SK-N-MC (cell line): ENCODE data around the gene TAOK2.
A peak's percentile ranks its signal among the peaks of the same experiment; 100 is the strongest.

Experiments
- DNase-seq: peaks from one replicate; pipeline ENCODE4 v3.0.0-alpha.2; 2011; ENCODE audit warnings: low read depth, low spot score
- H3K27ac ChIP-seq: fragments of 200-600 bp; sonication (generic); 2 replicates; pipeline ENCODE4 v1.5.1; 2016; ENCODE audit warnings: mixed run types
- H3K36me3 ChIP-seq: fragments of 200-600 bp; sonication (generic); 2 replicates; pipeline ENCODE4 v1.6.1; 2017; ENCODE audit warnings: antibody characterized with exemption, low read length, mixed read lengths; ENCODE audit not compliant: insufficient read depth
- H3K4me3 ChIP-seq: fragments of 200-600 bp; sonication (generic); 2 replicates; pipeline ENCODE4 v1.5.1; 2016
- H3K9ac ChIP-seq: fragments of 200-600 bp; sonication (generic); 2 replicates; pipeline ENCODE4 v1.8.0; 2017; ENCODE audit warnings: mixed run types, mixed read lengths; ENCODE audit not compliant: insufficient read length
- H3K9me3 ChIP-seq: fragments of 200-600 bp; sonication (generic); 2 replicates; pipeline ENCODE4 v1.6.1; 2017; ENCODE audit warnings: low read depth, mild to moderate bottlenecking, antibody characterized with exemption, low read length, moderate library complexity, mixed read lengths
- EZH2 ChIP-seq: fragments of 200-600 bp; sonication (generic); IDR thresholded peaks from one replicate; pipeline ENCODE4 v1.6.1; 2017; ENCODE audit warnings: antibody characterized with exemption
- FOXP2 ChIP-seq: optimal IDR thresholded peaks from 2 replicates; pipeline ENCODE3; 2011; ENCODE audit warnings: mild to moderate bottlenecking, moderate library complexity; ENCODE audit not compliant: insufficient read depth; ENCODE audit errors: extremely low read length, control extremely low read depth
- POLR2AphosphoS5 ChIP-seq: IDR thresholded peaks from 2 replicates; pipeline ENCODE4 v1.6.1; 2012; ENCODE audit warnings: mild to moderate bottlenecking, low read depth, low read length, borderline replicate concordance

Gene TAOK2

GRCh38 chr16:29988346-29989075 is 14.8 kb downstream of the TAOK2 start:
- Histone ChIP-seq H3K4me3 (no peak overlapping the region), H3K36me3 (peaks cover 79% of the 10 kb centered on the region), H3K27ac (no peak overlapping the region), H3K9me3 (no peaks in the 10 kb centered on the region), H3K9ac (no peak overlapping the region)
- no peak for DNase-seq
- no peak for TF ChIP-seq FOXP2

GRCh38 chr16:29989111-29989858 is 15.6 kb downstream of the TAOK2 start:
- H3K36me3 ChIP-seq: peaks cover 71% of the 10 kb centered on the region
- H3K9ac ChIP-seq: no peak overlapping the region
- H3K9me3 ChIP-seq: no peaks in the 10 kb centered on the region
- no peak overlapping the region for H3K27ac ChIP-seq
- TF ChIP-seq FOXP2: no peak
- no peak for TF ChIP-seq EZH2
- TF ChIP-seq POLR2AphosphoS5: no peak; the same call in 1 of the 2 replicates
- H3K4me3 ChIP-seq: no peak overlapping the region
- no peak for DNase-seq

- peaks cover 64% of the 10 kb centered on the region for H3K36me3 ChIP-seq
- H3K27ac ChIP-seq: no peak overlapping the region
- H3K9ac ChIP-seq: no peak overlapping the region
- TF ChIP-seq FOXP2: no peak
- no peak for DNase-seq
- no peak overlapping the region for H3K4me3 ChIP-seq
- H3K9me3 ChIP-seq: no peaks in the 10 kb centered on the region
Observed at GRCh38 chr16:29990034-29990433, 16.4 kb downstream of the TAOK2 start.

GRCh38 chr16:29990883-29991570 is 17.4 kb downstream of the TAOK2 start:
- no peak for DNase-seq
- no peak overlapping the region for H3K27ac ChIP-seq
- H3K4me3 ChIP-seq: no peak overlapping the region
- peaks cover 54% of the 10 kb centered on the region for H3K36me3 ChIP-seq
- no peak for TF ChIP-seq EZH2
- TF ChIP-seq FOXP2: no peak
- no peak overlapping the region for H3K9ac ChIP-seq
- no peaks in the 10 kb centered on the region for H3K9me3 ChIP-seq

- Histone ChIP-seq H3K4me3 (no peak overlapping the region), H3K9me3 (no peaks in the 10 kb centered on the region), H3K9ac (no peak overlapping the region), H3K36me3 (peaks cover 49% of the 10 kb centered on the region), H3K27ac (no peak overlapping the region)
- TF ChIP-seq EZH2 (no peak), FOXP2 (no peak), POLR2AphosphoS5 (no peak)
- no peak for DNase-seq
Observed at GRCh38 chr16:29991571-29991904, 17.9 kb downstream of the TAOK2 start.

GRCh38 chr16:29992344-29992967 is 18.8 kb downstream of the TAOK2 start:
- no peaks in the 10 kb centered on the region for H3K9me3 ChIP-seq
- peaks cover 42% of the 10 kb centered on the region for H3K36me3 ChIP-seq
- H3K27ac ChIP-seq: peak overlapping the region; percentile 60; the same call in 1 of the 2 replicates
- H3K4me3 ChIP-seq: no peak overlapping the region
- no peak for DNase-seq
- TF ChIP-seq POLR2AphosphoS5 (no peak), EZH2 (no peak), FOXP2 (no peak)
- no peak overlapping the region for H3K9ac ChIP-seq

- Histone ChIP-seq H3K9me3 (no peaks in the 10 kb centered on the region), H3K4me3 (no peak overlapping the region), H3K36me3 (peaks cover 48% of the 10 kb centered on the region), H3K9ac (no peak overlapping the region), H3K27ac (no peak overlapping the region)
- no peak for TF ChIP-seq EZH2
- TF ChIP-seq POLR2AphosphoS5: no peak
- TF ChIP-seq FOXP2: no peak
- no peak for DNase-seq
Observed at GRCh38 chr16:29993191-29993902, 19.7 kb downstream of the TAOK2 start.
